HCT116 (cell line): ENCODE data around the gene HDLBP.

Experiments used
- CTCF ChIP-seq, 3 experiments: fragments of 200-600 bp in 1 of 3; sonication (generic) in 1 of 3; IDR thresholded peaks in 2 of 3; conservative IDR thresholded peaks in 1 of 3; 2 replicates each; pipeline ENCODE4 v1.5.1; 2012 to 2017; ENCODE audit warnings: low read depth in 2 of 3, low read length in 2 of 3, antibody characterized with exemption in 1 of 3, borderline replicate concordance in 1 of 3, control low read depth in 1 of 3, mild to moderate bottlenecking in 1 of 3, mixed read lengths in 1 of 3, mixed run types in 1 of 3, moderate library complexity in 1 of 3; ENCODE audit not compliant: insufficient read depth in 1 of 3
- EZH2 ChIP-seq: fragments of 200-600 bp; sonication (generic); IDR thresholded peaks from 2 replicates; pipeline ENCODE4 v1.6.1; 2017; ENCODE audit warnings: antibody characterized with exemption, mixed run types
- FOSL1 ChIP-seq: IDR thresholded peaks from 2 replicates; pipeline ENCODE4 v1.6.1; 2012; ENCODE audit warnings: low read depth
- JUND ChIP-seq: IDR thresholded peaks from 2 replicates; pipeline ENCODE4 v1.6.1; 2012
- MAX ChIP-seq: IDR thresholded peaks from 2 replicates; pipeline ENCODE4 v1.6.1; 2012
- POLR2A ChIP-seq: IDR thresholded peaks from 2 replicates; pipeline ENCODE4 v1.7.0; 2011; ENCODE audit warnings: borderline replicate concordance; ENCODE audit not compliant: insufficient read depth, insufficient read length; ENCODE audit errors: extremely low read depth
- POLR2AphosphoS5 ChIP-seq: IDR thresholded peaks from 2 replicates; pipeline ENCODE4 v1.6.1; 2011; ENCODE audit warnings: mild to moderate bottlenecking, low read depth, low read length, moderate library complexity
- REST ChIP-seq: IDR thresholded peaks from 2 replicates; pipeline ENCODE4 v1.6.1; 2012; ENCODE audit warnings: low read depth

GRCh38 chr2:241289053-241289452 is 26.4 kb downstream of the HDLBP start:
- TF ChIP-seq POLR2A (no peak), EZH2 (no peak), CTCF (IDR thresholded peaks at IDR 0.05 in 2 of 3, conservative IDR thresholded peaks at IDR 0.05 in 1 of 3; ENCODE audit: borderline replicate concordance in 1 of 3, insufficient read depth in 1 of 3, low read depth in 2 of 3, low read length in 2 of 3) (no peak), POLR2AphosphoS5 (no peak), MAX (no peak), REST (no peak), FOSL1 (no peak), JUND (no peak)
